Peyer's patch (tissue), 4 donors: ENCODE measurements around the gene NFASC.

Source experiments
- CTCF ChIP-seq, 6 experiments: fragments of 450-650 bp in 4 of 6; fragments of 200-600 bp in 2 of 6; sonication (generic) in 1 of 6; IDR thresholded peaks; one replicate each; pipeline ENCODE4 v1.5.1; 2017 to 2019; ENCODE audit warnings: antibody characterized with exemption in 6 of 6, mild to moderate bottlenecking in 3 of 6, moderate library complexity in 1 of 6
- POLR2A ChIP-seq, 2 donors: fragments of 450-650 bp; IDR thresholded peaks; one replicate each; pipeline ENCODE4 v1.5.1; 2017; ENCODE audit warnings: antibody characterized with exemption in 2 of 2, mild to moderate bottlenecking in 2 of 2, moderate library complexity in 2 of 2

GRCh38 chr1:205017001-205017400 is 146.3 kb downstream of the NFASC start:
- no peak for TF ChIP-seq CTCF (IDR thresholded peaks at IDR 0.05)
- TF ChIP-seq POLR2A (IDR thresholded peaks at IDR 0.05), result no peak
